Suprapubic skin (tissue), 4 donors: ENCODE data around the gene SF3B5. TPM values are rescaled to one million over a fixed set of nuclear protein-coding genes. Genes with fewer than 3 reads are reported as not detected.
"Not testable (repeated sequence)": the region's sequence is repeated elsewhere in the genome, so short reads cannot be mapped to it uniquely, and the experiment has no call there.

ENCODE experiments used
- DNase-seq, 2 donors: peaks; one replicate each; pipeline ENCODE4 v3.0.0-alpha.2; 2019; ENCODE audit warnings: low spot score in 2 of 2
- H3K27ac ChIP-seq: fragments of 200-600 bp; sonication (generic); one replicate; pipeline ENCODE4 v1.5.1; 2019
- H3K27me3 ChIP-seq: fragments of 200-600 bp; sonication (generic); one replicate; pipeline ENCODE4 v1.5.1; 2019
- H3K36me3 ChIP-seq: fragments of 200-600 bp; sonication (generic); one replicate; pipeline ENCODE4 v1.5.1; 2019
- H3K4me1 ChIP-seq: fragments of 200-600 bp; sonication (generic); one replicate; pipeline ENCODE4 v1.5.1; 2019
- H3K4me3 ChIP-seq: fragments of 200-600 bp; sonication (generic); one replicate; pipeline ENCODE4 v1.5.1; 2019; ENCODE audit warnings: mild to moderate bottlenecking
- H3K9me3 ChIP-seq: fragments of 200-600 bp; sonication (generic); one replicate; pipeline ENCODE4 v1.5.1; 2019
- EP300 ChIP-seq: sonication (generic); formaldehyde crosslinking; IDR thresholded peaks from one replicate; pipeline ENCODE4 v1.6.1; 2017; ENCODE audit warnings: antibody characterized with exemption
- POLR2A ChIP-seq, 2 donors: fragments of 450-650 bp; IDR thresholded peaks; one replicate each; pipeline ENCODE4 v1.6.1; 2017; ENCODE audit warnings: antibody characterized with exemption in 2 of 2, mild to moderate bottlenecking in 2 of 2, moderate library complexity in 2 of 2
- POLR2AphosphoS5 ChIP-seq, 3 donors: sonication (generic); formaldehyde crosslinking; IDR thresholded peaks; one replicate each; pipeline ENCODE4 v1.6.1; 2017; ENCODE audit warnings: antibody characterized with exemption in 3 of 3
- WGBS: methylation state at CpG from one replicate; pipeline ENCODE4 v1.1.5; 2018; 5-methylcytosine and 5-hydroxymethylcytosine counted together
- total RNA-seq, 4 donors: library from RNA; depleted of rRNA; stranded (reverse); fragments of >200 nt; gene quantifications; one replicate each; pipeline ENCODE4 v1.1.0, GENCODE V29; 2016
- TF ChIP-seq, protein P1 (sequence below), 2 donors: fragments of 200-600 bp in 1 of 2; fragments of 450-650 bp in 1 of 2; sonication (generic) in 1 of 2; IDR thresholded peaks; one replicate each; pipeline ENCODE4 v1.5.1; 2016 to 2019; ENCODE audit warnings: antibody characterized with exemption in 2 of 2, mild to moderate bottlenecking in 1 of 2, moderate library complexity in 1 of 2

SF3B5 gene
- total RNA-seq, 4 donors from 2014 or later = 111 to 218 (median 173) TPM

DNA sequence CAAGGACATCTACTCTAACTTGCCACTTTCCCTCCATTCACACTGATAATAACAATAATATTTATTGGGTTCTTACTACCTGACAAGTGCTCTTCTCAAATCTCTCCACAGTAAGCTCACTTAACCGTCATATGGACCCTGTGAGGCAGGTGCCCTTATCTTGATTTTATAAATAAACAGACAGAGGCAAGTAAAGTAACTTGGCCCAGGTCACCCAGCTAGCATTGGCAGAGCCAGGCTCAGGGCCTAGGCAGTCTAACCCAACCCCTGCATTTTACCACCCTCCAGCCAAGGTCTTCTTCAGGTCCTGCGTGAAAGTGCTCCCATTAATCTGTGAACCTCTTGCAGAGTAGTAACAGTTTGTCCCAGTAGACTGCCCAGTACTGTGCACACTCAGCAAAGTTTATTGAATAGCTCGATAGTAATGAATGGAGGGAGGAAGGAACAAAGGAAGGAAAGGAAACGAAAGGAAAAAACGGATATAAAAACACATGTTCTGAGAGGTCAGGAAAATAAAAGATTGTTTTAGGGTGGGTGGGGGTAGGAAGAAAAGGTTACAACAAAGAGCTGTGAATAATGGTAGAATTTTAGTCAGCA lies 38.0 kb upstream of the SF3B5 start:
- no peak overlapping the region for H3K27ac ChIP-seq
- no peak for TF ChIP-seq POLR2A (IDR thresholded peaks at IDR 0.05)
- TF ChIP-seq, protein P1, sequence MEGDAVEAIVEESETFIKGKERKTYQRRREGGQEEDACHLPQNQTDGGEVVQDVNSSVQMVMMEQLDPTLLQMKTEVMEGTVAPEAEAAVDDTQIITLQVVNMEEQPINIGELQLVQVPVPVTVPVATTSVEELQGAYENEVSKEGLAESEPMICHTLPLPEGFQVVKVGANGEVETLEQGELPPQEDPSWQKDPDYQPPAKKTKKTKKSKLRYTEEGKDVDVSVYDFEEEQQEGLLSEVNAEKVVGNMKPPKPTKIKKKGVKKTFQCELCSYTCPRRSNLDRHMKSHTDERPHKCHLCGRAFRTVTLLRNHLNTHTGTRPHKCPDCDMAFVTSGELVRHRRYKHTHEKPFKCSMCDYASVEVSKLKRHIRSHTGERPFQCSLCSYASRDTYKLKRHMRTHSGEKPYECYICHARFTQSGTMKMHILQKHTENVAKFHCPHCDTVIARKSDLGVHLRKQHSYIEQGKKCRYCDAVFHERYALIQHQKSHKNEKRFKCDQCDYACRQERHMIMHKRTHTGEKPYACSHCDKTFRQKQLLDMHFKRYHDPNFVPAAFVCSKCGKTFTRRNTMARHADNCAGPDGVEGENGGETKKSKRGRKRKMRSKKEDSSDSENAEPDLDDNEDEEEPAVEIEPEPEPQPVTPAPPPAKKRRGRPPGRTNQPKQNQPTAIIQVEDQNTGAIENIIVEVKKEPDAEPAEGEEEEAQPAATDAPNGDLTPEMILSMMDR (IDR thresholded peaks at IDR 0.05) = no peak
- no peaks in the 10 kb centered on the region for H3K27me3 ChIP-seq
- H3K4me3 ChIP-seq = no peak overlapping the region
- H3K9me3 ChIP-seq = no peaks in the 10 kb centered on the region
- no peaks in the 10 kb centered on the region for H3K4me1 ChIP-seq
- 85% methylated on average over 5 of the region's 5 CpGs for WGBS
- no peaks in the 10 kb centered on the region for H3K36me3 ChIP-seq
- DNase-seq = no peak

GRCh38 chr6:144132167-144132690 lies 36.9 kb upstream of the SF3B5 start:
- not testable (repeated sequence) for H3K4me3 ChIP-seq, H3K36me3 ChIP-seq, H3K27me3 ChIP-seq, H3K4me1 ChIP-seq, H3K9me3 ChIP-seq, DNase-seq, H3K27ac ChIP-seq

GRCh38 chr6:144131248-144131709 lies 35.9 kb upstream of the SF3B5 start:
- no peak overlapping the region for H3K4me3 ChIP-seq
- no peak for DNase-seq
- TF ChIP-seq EP300 (no peak), POLR2AphosphoS5 (IDR thresholded peaks at IDR 0.05) (no peak), POLR2A (IDR thresholded peaks at IDR 0.05) (no peak)
- TF ChIP-seq, protein P1 (IDR thresholded peaks at IDR 0.05) = no peak
- 44% methylated on average over 1 of the region's 1 CpG for WGBS
- H3K4me1 ChIP-seq = no peaks in the 10 kb centered on the region
- H3K9me3 ChIP-seq = no peaks in the 10 kb centered on the region
- no peaks in the 10 kb centered on the region for H3K27me3 ChIP-seq
- no peaks in the 10 kb centered on the region for H3K36me3 ChIP-seq
- no peak overlapping the region for H3K27ac ChIP-seq

- no peaks in the 10 kb centered on the region for H3K36me3 ChIP-seq
- WGBS = 89% methylated on average over 6 of the region's 6 CpGs
- no peak for DNase-seq
- no peak overlapping the region for H3K27ac ChIP-seq
- H3K4me1 ChIP-seq = no peaks in the 10 kb centered on the region
- TF ChIP-seq, protein P1 (IDR thresholded peaks at IDR 0.05) = no peak
- TF ChIP-seq EP300 (no peak), POLR2AphosphoS5 (IDR thresholded peaks at IDR 0.05) (no peak), POLR2A (IDR thresholded peaks at IDR 0.05) (no peak)
- no peaks in the 10 kb centered on the region for H3K9me3 ChIP-seq
- H3K4me3 ChIP-seq = no peak overlapping the region
- no peaks in the 10 kb centered on the region for H3K27me3 ChIP-seq
These were observed 34.1 kb upstream of the SF3B5 start for GRCh38 chr6:144129469-144129868.

- DNase-seq = no peak
- Histone ChIP-seq H3K36me3 (no peaks in the 10 kb centered on the region), H3K27ac (no peak overlapping the region), H3K4me3 (no peak overlapping the region), H3K9me3 (no peaks in the 10 kb centered on the region), H3K27me3 (no peaks in the 10 kb centered on the region), H3K4me1 (no peaks in the 10 kb centered on the region)
- WGBS = 85% methylated on average over 6 of the region's 6 CpGs
- TF ChIP-seq, protein P1 (IDR thresholded peaks at IDR 0.05) = no peak
- TF ChIP-seq EP300 (no peak), POLR2AphosphoS5 (IDR thresholded peaks at IDR 0.05) (no peak), POLR2A (IDR thresholded peaks at IDR 0.05) (no peak)
These were observed 31.7 kb upstream of the SF3B5 start for GRCh38 chr6:144127097-144127496.

DNA sequence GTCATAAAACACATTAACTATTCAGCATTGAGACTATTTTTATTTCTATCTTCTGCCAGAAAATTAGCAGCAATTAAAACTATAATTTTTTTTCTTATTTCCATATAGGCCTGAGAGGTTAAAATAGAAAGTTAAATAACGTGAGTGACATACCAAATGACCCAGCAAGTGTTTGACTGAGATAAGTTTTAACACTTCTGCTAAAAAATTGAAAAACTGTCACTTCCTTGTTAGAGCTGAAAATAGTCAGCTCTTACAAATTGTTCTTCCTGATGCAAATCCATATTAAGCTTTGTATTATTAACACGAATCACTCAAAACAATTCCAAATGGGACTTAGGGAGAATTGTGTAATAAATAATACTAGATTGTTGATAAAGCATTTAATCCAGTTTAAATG lies 28.5 kb upstream of the SF3B5 start:
- no peaks in the 10 kb centered on the region for H3K36me3 ChIP-seq
- no peak overlapping the region for H3K27ac ChIP-seq
- no peak for DNase-seq
- TF ChIP-seq POLR2A (IDR thresholded peaks at IDR 0.05) = no peak
- no peak for TF ChIP-seq EP300
- TF ChIP-seq POLR2AphosphoS5 (IDR thresholded peaks at IDR 0.05) = no peak
- TF ChIP-seq, protein P1 (IDR thresholded peaks at IDR 0.05) = no peak
- WGBS = 65% methylated on average over 2 of the region's 2 CpGs
- H3K4me1 ChIP-seq = no peaks in the 10 kb centered on the region
- H3K4me3 ChIP-seq = no peak overlapping the region
- H3K27me3 ChIP-seq = no peaks in the 10 kb centered on the region
- H3K9me3 ChIP-seq = no peaks in the 10 kb centered on the region
